Stimulated activated naive CD8-positive, alpha-beta T cell treated with anti-CD3 and anti-CD28 coated beads, Interleukin-15, amount 100 ng/mL, for 72 hours (primary cell): ENCODE data around the gene MYH4.

Experiments
- ATAC-seq: fragments of 150-1000 bp; cut with Tn5 transposase; 2 replicates; pipeline ENCODE4 v1.10.0; 2021; ENCODE audit warnings: mild to moderate bottlenecking, moderate library complexity
- DNase-seq, 2 donors: peaks; one replicate each; pipeline ENCODE4 v3.0.0; 2021 to 2022
- H3K27ac Mint-ChIP-seq, 2 donors: one replicate each; pipeline ENCODE4 v1.8.0; 2022; ENCODE audit warnings: mild to moderate bottlenecking in 2 of 2, mixed read lengths in 2 of 2, moderate library complexity in 2 of 2
- H3K27me3 Mint-ChIP-seq: one replicate; pipeline ENCODE4 v1.8.0; 2022; ENCODE audit warnings: mixed read lengths
- H3K4me1 Mint-ChIP-seq: one replicate; pipeline ENCODE4 v1.8.0; 2022; ENCODE audit warnings: mild to moderate bottlenecking, mixed read lengths
- H3K4me3 Mint-ChIP-seq, 2 donors: one replicate each; pipeline ENCODE4 v1.8.0; 2022; ENCODE audit warnings: mild to moderate bottlenecking in 2 of 2, mixed read lengths in 2 of 2, moderate library complexity in 1 of 2
- H3K9me3 Mint-ChIP-seq, 2 donors: one replicate each; pipeline ENCODE4 v1.8.0; 2022; ENCODE audit warnings: mixed read lengths in 2 of 2

Gene MYH4

GRCh38 chr17:10469459-10469858, at the start of gene MYH4:
MYH4 (minus strand) TSS chr17:10469559; CDS start chr17:10466745, 2,814 bp downstream.
- no peak for DNase-seq
- ATAC-seq = no peak
- H3K27ac Mint-ChIP-seq = no peak within 1 kb of the TSS
- no peak within 1 kb of the TSS for H3K4me3 Mint-ChIP-seq
- no peaks in the 10 kb centered on the region for H3K4me1 Mint-ChIP-seq
- no peaks in the 10 kb centered on the region for H3K27me3 Mint-ChIP-seq
- no peaks in the 10 kb centered on the region for H3K9me3 Mint-ChIP-seq

DNA sequence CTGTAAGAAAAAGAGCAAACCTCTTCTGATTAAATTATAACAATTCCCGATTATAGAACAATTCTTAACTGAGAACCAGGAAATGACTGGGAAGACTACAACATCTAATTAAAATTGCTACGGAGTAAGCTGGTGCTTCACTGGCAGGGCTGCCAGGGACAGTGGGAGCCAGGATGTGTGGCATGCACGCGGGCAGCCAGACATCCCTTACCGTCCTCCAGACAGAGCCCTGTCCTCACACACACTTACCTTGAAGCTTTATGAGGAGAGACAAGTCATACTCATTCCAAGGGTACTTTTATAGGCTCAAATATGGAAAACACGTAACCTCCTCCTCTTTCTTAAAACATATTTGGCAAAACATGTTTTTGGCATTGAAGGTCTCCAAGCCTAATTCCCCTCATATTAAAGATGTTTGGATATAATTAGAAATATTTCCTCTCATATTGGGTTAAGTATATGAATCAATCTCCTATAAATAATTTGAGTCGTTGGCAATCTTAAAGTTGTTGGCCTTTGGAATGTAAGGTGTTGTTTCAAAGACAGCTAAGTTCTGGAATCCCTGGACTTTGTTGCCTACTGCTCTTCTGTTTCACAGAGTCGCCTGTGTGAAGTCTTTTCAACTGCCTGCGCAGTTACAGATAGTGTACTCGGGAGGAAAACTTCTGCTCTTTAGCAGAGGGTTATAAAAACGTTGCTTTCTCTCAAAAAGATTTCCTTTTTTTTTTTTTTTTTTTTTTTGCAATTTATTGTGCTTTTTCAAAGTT, 49.1 kb upstream of the MYH4 start, which contains the start of gene MYH1:
MYH1 (minus strand) TSS at position 272 of the 767 bp plus-strand sequence. CDS start 1,900 bp downstream, outside the sequence.
- ATAC-seq (no peak), DNase-seq (no peak)
- Mint-ChIP-seq H3K27me3 (no peaks in the 10 kb centered on the region), H3K9me3 (no peaks in the 10 kb centered on the region), H3K27ac (no peak within 1 kb of the TSS), H3K4me1 (no peaks in the 10 kb centered on the region), H3K4me3 (no peak within 1 kb of the TSS)

GRCh38 chr17:10516638-10517037, 47.3 kb upstream of the MYH4 start:
- DNase-seq = no peak
- ATAC-seq = no peak
- no peaks in the 10 kb centered on the region for H3K9me3 Mint-ChIP-seq
- no peak overlapping the region for H3K4me3 Mint-ChIP-seq
- no peaks in the 10 kb centered on the region for H3K27me3 Mint-ChIP-seq
- H3K4me1 Mint-ChIP-seq = no peaks in the 10 kb centered on the region
- H3K27ac Mint-ChIP-seq = no peak overlapping the region

DNA sequence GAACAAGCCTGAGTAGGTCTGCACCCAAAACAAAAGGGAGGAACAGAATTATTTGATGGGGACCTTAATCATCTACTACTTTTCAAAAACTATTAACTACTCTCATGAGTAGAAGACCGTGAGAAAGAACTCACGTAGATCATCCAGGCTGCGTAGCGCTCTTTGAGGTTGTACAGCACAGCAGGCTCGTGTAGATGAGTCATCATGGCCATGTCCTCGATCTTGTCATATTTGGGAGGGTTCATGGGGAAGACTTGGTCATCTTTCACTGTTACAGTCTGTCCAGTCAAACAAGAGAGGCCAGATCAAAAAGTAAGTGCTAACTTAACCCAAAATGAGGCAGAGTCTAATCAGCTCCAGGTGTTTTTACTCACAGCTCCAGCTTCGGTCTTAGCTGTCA, 46.7 kb upstream of the MYH4 start:
- Mint-ChIP-seq H3K9me3 (no peaks in the 10 kb centered on the region), H3K27ac (no peak overlapping the region), H3K4me3 (no peak overlapping the region), H3K27me3 (no peaks in the 10 kb centered on the region), H3K4me1 (no peaks in the 10 kb centered on the region)
- no peak for ATAC-seq
- no peak for DNase-seq

- no peak overlapping the region for H3K4me3 Mint-ChIP-seq
- no peaks in the 10 kb centered on the region for H3K27me3 Mint-ChIP-seq
- no peaks in the 10 kb centered on the region for H3K9me3 Mint-ChIP-seq
- H3K4me1 Mint-ChIP-seq = no peaks in the 10 kb centered on the region
- DNase-seq (no peak), ATAC-seq (no peak)
- H3K27ac Mint-ChIP-seq = no peak overlapping the region
These were observed 44.1 kb upstream of the MYH4 start for GRCh38 chr17:10513299-10514067.

DNA sequence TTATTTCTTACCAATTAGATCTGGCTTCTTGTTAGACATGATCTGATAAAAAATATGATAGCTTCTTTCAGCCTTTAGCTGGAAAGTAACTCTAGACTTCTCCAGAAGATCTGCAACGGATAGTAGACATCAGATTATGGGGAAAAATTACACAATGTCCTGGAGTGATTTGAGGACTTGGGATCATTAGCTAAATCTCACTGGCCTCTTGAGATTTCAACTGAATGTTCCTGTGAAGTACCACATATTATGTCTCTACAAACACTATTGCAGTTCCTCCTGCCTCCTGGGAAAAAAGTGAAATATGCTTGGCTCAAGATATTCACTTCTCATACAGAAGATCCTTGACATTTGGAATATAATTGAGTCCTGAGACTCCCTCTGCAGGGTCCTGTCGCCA, 43.5 kb upstream of the MYH4 start:
- DNase-seq (no peak), ATAC-seq (no peak)
- no peaks in the 10 kb centered on the region for H3K9me3 Mint-ChIP-seq
- no peak overlapping the region for H3K4me3 Mint-ChIP-seq
- H3K27me3 Mint-ChIP-seq = no peaks in the 10 kb centered on the region
- no peaks in the 10 kb centered on the region for H3K4me1 Mint-ChIP-seq
- H3K27ac Mint-ChIP-seq = no peak overlapping the region

- H3K4me3 Mint-ChIP-seq = no peak overlapping the region
- no peaks in the 10 kb centered on the region for H3K4me1 Mint-ChIP-seq
- H3K9me3 Mint-ChIP-seq = no peaks in the 10 kb centered on the region
- no peak for DNase-seq
- ATAC-seq = no peak
- no peak overlapping the region for H3K27ac Mint-ChIP-seq
- H3K27me3 Mint-ChIP-seq = peaks cover 20% of the 10 kb centered on the region
These were observed 30.6 kb upstream of the MYH4 start for GRCh38 chr17:10499950-10500349.

GRCh38 chr17:10492004-10492403, 22.6 kb upstream of the MYH4 start:
- Mint-ChIP-seq H3K27ac (no peak overlapping the region), H3K4me3 (no peak overlapping the region), H3K4me1 (no peaks in the 10 kb centered on the region), H3K9me3 (peaks cover 28 to 35% of the 10 kb centered on the region in 2 donors), H3K27me3 (peaks cover 8% of the 10 kb centered on the region)
- ATAC-seq = no peak
- DNase-seq = no peak

GRCh38 chr17:10482252-10482651, 12.9 kb upstream of the MYH4 start:
- Mint-ChIP-seq H3K9me3 (peaks cover 23 to 25% of the 10 kb centered on the region in 2 donors), H3K27ac (no peak overlapping the region), H3K4me3 (no peak overlapping the region), H3K4me1 (no peaks in the 10 kb centered on the region), H3K27me3 (no peaks in the 10 kb centered on the region)
- no peak for ATAC-seq
- no peak for DNase-seq

DNA sequence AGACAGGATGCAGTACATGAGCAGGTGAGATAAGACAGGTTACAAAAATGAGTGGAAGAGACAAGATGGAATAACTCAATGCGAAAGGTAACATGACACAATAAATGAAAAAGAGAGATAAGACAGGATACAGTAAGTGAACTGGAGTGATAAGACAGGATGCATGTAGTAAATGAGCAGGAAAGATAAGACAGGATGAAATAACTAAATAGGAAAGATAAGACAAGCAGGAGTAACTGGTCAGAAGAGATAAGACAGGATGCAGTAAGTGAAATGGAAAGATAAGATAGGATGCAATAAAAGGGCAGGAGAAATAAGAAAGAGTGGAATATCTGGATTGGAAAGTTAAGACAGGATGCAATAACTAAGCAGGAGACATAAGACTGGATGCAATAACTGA, 8.3 kb upstream of the MYH4 start:
- Mint-ChIP-seq H3K9me3 (peaks cover 3 to 4% of the 10 kb centered on the region in 2 donors), H3K4me3 (no peak overlapping the region)

GRCh38 chr17:10474536-10474935, 5.2 kb upstream of the MYH4 start:
- no peak for DNase-seq
- Mint-ChIP-seq H3K9me3 (no peaks in the 10 kb centered on the region), H3K27me3 (no peaks in the 10 kb centered on the region), H3K4me1 (no peaks in the 10 kb centered on the region), H3K4me3 (no peak overlapping the region), H3K27ac (no peak overlapping the region)
- no peak for ATAC-seq

More for the DNA sequence above, 8.3 kb upstream of the MYH4 start:
- DNase-seq (no peak), ATAC-seq (no peak)
- Mint-ChIP-seq H3K27me3 (no peaks in the 10 kb centered on the region), H3K4me1 (no peaks in the 10 kb centered on the region), H3K27ac (no peak overlapping the region)

DNA sequence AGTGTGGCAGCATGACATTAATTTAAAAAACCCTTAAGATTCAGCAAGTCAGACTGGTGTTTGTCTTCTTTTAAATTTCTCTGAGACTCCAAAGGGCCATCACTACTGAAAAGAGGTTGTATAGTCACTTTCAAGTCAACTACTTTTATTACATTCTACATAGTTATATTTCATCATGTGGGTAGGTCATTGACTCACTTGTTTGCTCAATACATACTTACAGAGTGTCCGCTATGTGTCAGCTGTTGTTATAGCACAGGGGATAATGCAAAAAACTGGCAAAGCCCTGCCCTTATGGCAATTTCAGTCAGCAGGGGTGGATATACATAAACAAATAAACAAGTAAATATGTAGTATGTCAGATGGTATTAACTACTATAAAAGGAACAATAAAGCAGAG, 2.5 kb upstream of the MYH4 start:
- Mint-ChIP-seq H3K27ac (no peak overlapping the region), H3K4me3 (no peak overlapping the region), H3K4me1 (no peaks in the 10 kb centered on the region)

DNA sequence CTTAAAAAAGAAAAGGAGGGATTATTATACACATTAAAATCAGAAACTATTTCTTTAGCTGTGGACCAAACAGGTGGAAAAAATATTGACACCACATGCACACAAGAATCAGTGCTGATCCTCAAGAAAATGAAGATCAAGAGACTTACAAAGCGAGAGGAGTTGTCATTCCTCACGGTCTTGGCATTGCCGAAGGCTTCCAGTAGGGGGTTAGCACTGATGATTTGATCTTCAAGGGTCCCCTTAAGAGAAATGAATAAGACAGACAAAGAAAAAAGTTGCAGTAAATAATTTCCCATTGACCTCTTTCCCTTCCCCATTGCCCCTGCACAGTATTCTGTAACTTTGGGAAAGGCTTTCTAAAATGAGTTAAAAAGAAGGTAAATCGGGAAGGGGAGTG, 6.0 kb downstream of the MYH4 start:
- peaks cover 17% of the 10 kb centered on the region for H3K27me3 Mint-ChIP-seq
- H3K4me1 Mint-ChIP-seq = no peaks in the 10 kb centered on the region
- no peak for DNase-seq
- no peak for ATAC-seq
- H3K27ac Mint-ChIP-seq = no peak overlapping the region
- H3K4me3 Mint-ChIP-seq = no peak overlapping the region
- H3K9me3 Mint-ChIP-seq = no peaks in the 10 kb centered on the region

More for the DNA sequence above, 2.5 kb upstream of the MYH4 start:
- ATAC-seq (no peak), DNase-seq (no peak)
- Mint-ChIP-seq H3K27me3 (no peaks in the 10 kb centered on the region), H3K9me3 (no peaks in the 10 kb centered on the region)

GRCh38 chr17:10460062-10460461, 9.3 kb downstream of the MYH4 start:
- H3K27me3 Mint-ChIP-seq = peaks cover 18% of the 10 kb centered on the region
- H3K4me3 Mint-ChIP-seq = no peak overlapping the region
- DNase-seq (no peak), ATAC-seq (no peak)
- no peaks in the 10 kb centered on the region for H3K4me1 Mint-ChIP-seq
- no peak overlapping the region for H3K27ac Mint-ChIP-seq
- no peaks in the 10 kb centered on the region for H3K9me3 Mint-ChIP-seq

GRCh38 chr17:10458701-10459100, 10.7 kb downstream of the MYH4 start:
- Mint-ChIP-seq H3K4me3 (no peak overlapping the region), H3K27ac (no peak overlapping the region), H3K9me3 (no peaks in the 10 kb centered on the region), H3K4me1 (no peaks in the 10 kb centered on the region), H3K27me3 (peaks cover 18% of the 10 kb centered on the region)
- ATAC-seq (no peak), DNase-seq (no peak)

DNA sequence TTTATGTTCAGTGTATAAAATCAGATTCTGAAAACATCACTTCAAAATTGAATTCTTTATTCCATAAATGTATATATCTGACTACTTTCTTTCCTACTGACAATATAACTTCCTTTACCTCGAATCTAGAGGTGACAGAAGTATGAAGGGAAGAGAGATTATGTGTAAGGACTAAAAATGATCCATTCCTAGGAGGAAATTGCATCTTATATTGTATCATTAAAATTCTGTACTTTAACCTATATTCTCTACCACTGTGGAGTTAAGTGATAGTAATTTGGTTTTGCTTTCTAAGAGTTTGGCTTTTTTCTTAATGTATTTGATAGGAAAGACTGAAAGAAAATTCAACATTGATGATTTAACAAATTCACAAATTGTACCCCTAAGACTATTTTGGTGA, 11.4 kb downstream of the MYH4 start:
- Mint-ChIP-seq H3K9me3 (no peaks in the 10 kb centered on the region), H3K27ac (no peak overlapping the region), H3K4me1 (no peaks in the 10 kb centered on the region), H3K4me3 (no peak overlapping the region), H3K27me3 (peaks cover 18% of the 10 kb centered on the region)
- DNase-seq (no peak), ATAC-seq (no peak)
